Stimulated activated CD4-positive, alpha-beta T cell treated with anti-CD3 and anti-CD28 coated beads, TNF-alpha, amount 100 ng/mL, for 1 hour (primary cell): ENCODE results near the gene IL1R1.

ENCODE experiments used
- DNase-seq, 3 donors: peaks; one replicate each; pipeline ENCODE4 v3.0.0-alpha.2; 2020; ENCODE audit warnings: low read depth in 3 of 3, low spot score in 1 of 3

The IL1R1 gene

DNA sequence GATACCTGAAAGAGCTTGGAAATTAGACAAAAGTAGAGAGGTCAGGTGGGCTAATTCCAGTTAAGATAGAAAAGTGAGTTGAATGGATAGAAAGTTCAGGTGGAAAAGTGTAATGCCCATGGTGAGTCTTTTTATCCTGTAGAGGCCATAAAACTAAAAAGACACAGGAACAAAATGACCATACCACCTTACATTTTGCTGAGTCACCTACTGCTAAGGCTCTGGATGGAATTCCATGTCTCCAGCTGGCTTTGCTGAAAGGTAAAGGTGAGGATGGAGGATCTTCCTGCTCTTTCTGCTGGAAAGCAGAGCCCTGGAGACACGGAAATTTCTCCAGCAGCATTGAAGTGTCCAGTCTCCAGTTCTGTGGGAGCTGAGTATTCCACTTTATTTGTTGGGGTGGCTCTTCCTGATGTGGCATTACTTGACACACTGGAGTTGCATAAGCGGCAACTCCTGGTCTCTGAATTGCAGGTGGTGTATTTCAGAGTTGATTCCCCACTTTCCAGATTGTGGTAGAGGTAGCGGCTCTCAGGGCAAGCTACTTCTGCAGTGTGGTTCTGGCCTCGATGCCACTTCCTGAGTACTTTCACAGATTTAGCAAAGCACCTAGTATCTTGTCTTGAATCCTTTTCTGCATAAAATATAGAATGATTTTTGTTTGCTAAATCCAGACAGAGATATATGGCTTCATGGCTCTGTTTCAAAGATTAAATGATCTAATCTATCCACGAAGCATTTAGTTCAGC lies 55.0 kb downstream of the IL1R1 start:
- DNase-seq, result no peak

DNA sequence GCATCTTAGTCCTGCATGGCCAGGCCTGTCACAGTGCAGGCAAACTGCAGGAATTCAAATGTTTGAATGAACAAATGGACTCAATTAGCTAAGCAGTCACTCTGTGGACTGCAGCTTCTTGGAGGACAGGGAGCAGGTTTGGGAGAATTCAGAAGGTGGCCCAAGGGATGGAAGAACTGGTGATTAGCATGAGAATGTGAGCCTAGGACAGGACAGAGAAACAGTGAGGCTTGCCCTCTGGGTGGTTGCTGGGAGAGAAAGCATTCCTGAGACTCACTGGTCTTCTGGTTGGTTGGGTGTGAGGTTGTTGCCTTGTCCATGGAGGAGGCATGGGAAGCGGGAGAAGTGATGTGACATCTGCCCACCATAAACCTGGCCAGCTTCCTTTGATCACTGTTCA lies 58.0 kb downstream of the IL1R1 start:
- DNase-seq, result no peak

- DNase-seq, result no peak
These were observed 62.1 kb downstream of the IL1R1 start for GRCh38 chr2:102204638-102205037.

- DNase-seq, result no peak
These were observed 64.3 kb downstream of the IL1R1 start for GRCh38 chr2:102206666-102207341.

DNA sequence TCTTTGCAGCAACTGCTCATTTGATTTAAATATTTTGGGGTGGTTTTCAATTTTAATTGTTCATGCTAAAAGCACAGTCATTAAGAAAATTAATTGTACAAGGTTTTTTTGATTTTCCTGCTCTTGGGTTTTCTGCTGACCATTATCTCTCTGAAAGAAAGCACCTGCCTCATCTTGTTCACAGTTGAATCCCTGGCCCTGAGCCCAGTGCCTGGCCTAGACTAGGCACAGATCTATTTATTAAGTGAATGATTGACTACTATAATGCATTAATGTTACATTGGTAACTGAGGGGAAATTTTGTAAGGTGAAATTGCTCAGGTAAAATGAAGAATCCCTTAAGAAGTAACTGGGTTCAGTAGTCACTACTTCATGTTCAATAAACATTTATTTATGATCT lies 66.2 kb downstream of the IL1R1 start:
- DNase-seq, result no peak

GRCh38 chr2:102209474-102209873 lies 66.9 kb downstream of the IL1R1 start:
- no peak for DNase-seq

DNA sequence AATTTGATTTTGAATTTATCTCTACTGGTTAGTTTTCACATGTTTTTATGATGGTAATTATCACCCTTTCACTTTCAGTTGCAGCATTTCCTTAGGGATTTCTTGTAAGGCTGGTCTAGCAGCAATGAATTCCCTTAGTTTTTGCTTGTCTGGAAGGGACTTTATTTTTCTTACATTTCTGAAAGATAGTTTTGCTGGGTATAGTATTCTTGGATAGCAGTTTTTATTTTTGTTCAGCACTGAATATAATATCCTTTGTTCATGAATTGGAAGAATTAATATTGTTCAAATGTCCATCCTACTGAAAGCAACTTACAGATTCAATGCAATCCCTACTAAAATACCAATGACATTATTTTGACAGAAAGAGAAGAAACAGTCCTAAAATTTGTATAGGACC lies 74.5 kb downstream of the IL1R1 start:
- no peak for DNase-seq

DNA sequence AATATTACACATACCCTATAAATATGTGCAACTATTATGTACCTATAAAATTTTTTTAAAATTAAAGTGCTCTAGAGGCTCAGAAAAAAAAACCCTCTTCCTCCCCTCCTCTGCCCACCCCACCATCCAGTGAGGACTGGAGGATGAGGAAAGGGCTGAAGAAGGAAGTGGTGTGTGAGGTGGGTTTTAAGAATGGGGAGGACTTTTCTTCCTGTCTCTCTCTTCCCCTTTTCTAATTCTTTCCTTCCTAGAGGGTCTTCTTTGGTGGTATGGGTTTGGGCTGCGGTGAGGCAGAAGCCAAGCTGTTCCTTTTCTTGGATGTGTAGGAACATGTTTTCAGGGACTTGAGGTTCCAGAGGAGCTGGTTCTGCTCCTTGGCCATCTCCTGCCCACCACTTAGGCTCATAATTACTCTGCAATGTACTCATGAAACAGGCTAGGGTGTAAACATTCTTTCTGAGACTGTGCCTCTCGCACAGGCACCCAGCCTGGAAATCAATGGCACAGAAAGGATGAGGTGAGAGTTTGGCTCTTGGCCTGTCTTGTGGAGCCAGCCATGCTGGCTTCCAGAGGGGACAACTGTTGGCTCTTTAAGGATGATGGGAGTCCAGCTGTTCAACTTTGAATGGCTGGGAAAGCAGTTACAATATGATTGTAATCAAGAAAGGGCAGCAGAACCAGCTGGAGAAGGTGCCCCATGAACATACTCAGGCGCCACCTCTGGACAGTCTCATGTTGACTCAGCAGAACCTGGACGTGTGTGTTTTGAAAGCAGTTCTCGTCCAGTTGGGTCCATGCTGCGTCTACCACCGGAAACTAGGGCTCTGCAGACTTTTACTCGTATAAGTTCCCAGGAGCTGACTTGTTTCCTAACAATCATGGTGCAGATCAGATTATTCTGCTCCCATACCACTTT lies 82.5 kb downstream of the IL1R1 start:
- DNase-seq, result no peak

GRCh38 chr2:102226171-102226570 lies 83.6 kb downstream of the IL1R1 start:
- DNase-seq, result no peak

GRCh38 chr2:102226612-102227391 lies 84.3 kb downstream of the IL1R1 start:
- no peak for DNase-seq

- DNase-seq, result no peak
These were observed 86.7 kb downstream of the IL1R1 start for GRCh38 chr2:102229141-102229769.
